Measurements from ENCODE around the gene TNPO3. TPM values are rescaled to one million over a fixed set of nuclear protein-coding genes. Genes with fewer than 3 reads are reported as not detected.
"Not testable (repeated sequence)": the region's sequence is repeated elsewhere in the genome, so short reads cannot be mapped to it uniquely, and the experiment has no call there.

TNPO3 gene
- total RNA-seq, 6 donors from 2014 or later = 21.6 to 37.7 (median 33.0) TPM

DNA sequence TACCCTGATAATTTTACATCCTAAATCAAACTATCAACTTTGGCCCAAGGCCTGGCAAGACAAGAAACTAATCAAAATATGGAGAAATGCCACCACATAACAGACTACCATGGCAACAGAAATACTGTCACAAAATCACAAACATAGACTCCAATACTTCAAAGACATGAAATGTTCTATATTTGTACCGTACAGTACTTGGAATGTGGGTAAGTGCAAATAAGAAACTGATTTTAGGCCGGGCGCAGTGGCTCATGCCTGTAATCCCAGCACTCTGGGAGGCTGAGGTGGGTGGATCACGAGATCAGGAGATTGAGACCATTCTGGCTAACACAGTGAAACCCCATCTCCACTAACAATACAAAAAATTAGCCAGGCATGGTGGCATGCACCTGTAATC is 9.2 kb downstream of the TNPO3 start:
- TF ChIP-seq, protein P1, sequence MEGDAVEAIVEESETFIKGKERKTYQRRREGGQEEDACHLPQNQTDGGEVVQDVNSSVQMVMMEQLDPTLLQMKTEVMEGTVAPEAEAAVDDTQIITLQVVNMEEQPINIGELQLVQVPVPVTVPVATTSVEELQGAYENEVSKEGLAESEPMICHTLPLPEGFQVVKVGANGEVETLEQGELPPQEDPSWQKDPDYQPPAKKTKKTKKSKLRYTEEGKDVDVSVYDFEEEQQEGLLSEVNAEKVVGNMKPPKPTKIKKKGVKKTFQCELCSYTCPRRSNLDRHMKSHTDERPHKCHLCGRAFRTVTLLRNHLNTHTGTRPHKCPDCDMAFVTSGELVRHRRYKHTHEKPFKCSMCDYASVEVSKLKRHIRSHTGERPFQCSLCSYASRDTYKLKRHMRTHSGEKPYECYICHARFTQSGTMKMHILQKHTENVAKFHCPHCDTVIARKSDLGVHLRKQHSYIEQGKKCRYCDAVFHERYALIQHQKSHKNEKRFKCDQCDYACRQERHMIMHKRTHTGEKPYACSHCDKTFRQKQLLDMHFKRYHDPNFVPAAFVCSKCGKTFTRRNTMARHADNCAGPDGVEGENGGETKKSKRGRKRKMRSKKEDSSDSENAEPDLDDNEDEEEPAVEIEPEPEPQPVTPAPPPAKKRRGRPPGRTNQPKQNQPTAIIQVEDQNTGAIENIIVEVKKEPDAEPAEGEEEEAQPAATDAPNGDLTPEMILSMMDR (IDR thresholded peaks at IDR 0.05) = no peak
- TF ChIP-seq EP300 (IDR thresholded peaks at IDR 0.05) = no peak
- no peak for TF ChIP-seq POLR2A (IDR thresholded peaks at IDR 0.05)
- TF ChIP-seq POLR2AphosphoS5 (IDR thresholded peaks at IDR 0.05) = no peak
- no peak overlapping the region for H3K27ac ChIP-seq
- H3K4me3 ChIP-seq = no peak overlapping the region
- no peaks in the 10 kb centered on the region for H3K9me3 ChIP-seq
- peaks cover 25 to 51% (median 36%) of the 10 kb centered on the region in 4 donors for H3K4me1 ChIP-seq
- H3K27me3 ChIP-seq = no peaks in the 10 kb centered on the region
- peak; percentile 26 to 85 for ATAC-seq (ENCODE audit: low FRiP score in 2 of 2)
- no peak for DNase-seq
- H3K36me3 ChIP-seq = peaks cover 0 to 3% (median 0%) of the 10 kb centered on the region in 4 donors
- WGBS, 2 donors = 77 to 80% methylated on average over 4 of the region's 4 CpGs

DNA sequence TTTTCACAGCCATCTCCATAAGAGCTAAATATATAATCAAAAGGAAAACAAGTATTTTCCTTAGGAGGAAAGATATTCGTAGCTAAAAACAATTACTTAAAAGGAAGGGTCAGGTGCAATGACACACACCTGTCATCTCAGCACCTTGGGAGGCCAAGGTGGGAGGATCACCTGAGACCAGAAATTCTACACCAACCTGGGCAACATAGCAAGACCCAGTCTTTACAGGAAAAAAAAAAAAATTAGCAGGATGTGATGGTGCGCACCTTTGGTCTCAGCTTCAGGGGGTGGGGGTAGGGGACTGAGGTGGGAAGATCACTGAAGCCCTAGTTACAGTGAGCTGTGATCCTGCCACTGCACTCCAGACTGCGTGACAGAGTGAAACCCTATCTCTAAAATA is 11.9 kb downstream of the TNPO3 start:
- Histone ChIP-seq H3K27ac (no peak overlapping the region), H3K4me1 (peaks cover 25 to 38% (median 29%) of the 10 kb centered on the region in 4 donors), H3K36me3 (peaks cover 6 to 15% (median 8%) of the 10 kb centered on the region in 4 donors), H3K9me3 (no peaks in the 10 kb centered on the region), H3K27me3 (no peaks in the 10 kb centered on the region), H3K4me3 (no peak overlapping the region)
- WGBS, 2 donors = 83 to 89% methylated on average over 3 of the region's 3 CpGs
- ATAC-seq (ENCODE audit: low FRiP score in 2 of 2) (no peak), DNase-seq (no peak)
- TF ChIP-seq POLR2AphosphoS5 (IDR thresholded peaks at IDR 0.05) (no peak), EP300 (IDR thresholded peaks at IDR 0.05) (no peak), POLR2A (IDR thresholded peaks at IDR 0.05) (no peak)
- TF ChIP-seq, protein P1 (IDR thresholded peaks at IDR 0.05) = no peak

GRCh38 chr7:129041142-129042085 is 13.5 kb downstream of the TNPO3 start:
- WGBS, 2 donors = 86 to 88% methylated on average over 3 of the region's 3 CpGs
- DNase-seq = no peak
- no peak overlapping the region for H3K4me3 ChIP-seq
- H3K36me3 ChIP-seq = peaks cover 6 to 16% (median 12%) of the 10 kb centered on the region in 4 donors
- ATAC-seq (ENCODE audit: low FRiP score in 2 of 2) = no peak
- peaks cover 20 to 37% (median 24%) of the 10 kb centered on the region in 4 donors for H3K4me1 ChIP-seq
- no peak overlapping the region for H3K27ac ChIP-seq
- TF ChIP-seq, protein P1 (IDR thresholded peaks at IDR 0.05) = no peak
- TF ChIP-seq EP300 (IDR thresholded peaks at IDR 0.05) = no peak
- TF ChIP-seq POLR2AphosphoS5 (IDR thresholded peaks at IDR 0.05) = no peak
- TF ChIP-seq POLR2A (IDR thresholded peaks at IDR 0.05) = no peak
- H3K9me3 ChIP-seq = no peaks in the 10 kb centered on the region
- no peaks in the 10 kb centered on the region for H3K27me3 ChIP-seq

GRCh38 chr7:129038468-129038867 is 16.4 kb downstream of the TNPO3 start:
- not testable (repeated sequence) for H3K27me3 ChIP-seq; DNase-seq; H3K27ac ChIP-seq; H3K9me3 ChIP-seq; ATAC-seq (ENCODE audit: low FRiP score in 2 of 2); H3K4me3 ChIP-seq
- Histone ChIP-seq H3K36me3 (peaks cover 6 to 28% (median 18%) of the 10 kb centered on the region in 4 donors), H3K4me1 (peaks cover 8 to 15% (median 11%) of the 10 kb centered on the region in 4 donors)
- 96 to 100% methylated on average over 2 of the region's 2 CpGs for WGBS, 2 donors

GRCh38 chr7:129037585-129037984 is 17.3 kb downstream of the TNPO3 start:
- H3K36me3 ChIP-seq = peaks cover 6 to 28% (median 18%) of the 10 kb centered on the region in 4 donors
- no peak overlapping the region for H3K4me3 ChIP-seq
- 88 to 96% methylated on average over 4 of the region's 4 CpGs for WGBS, 2 donors
- H3K9me3 ChIP-seq = no peaks in the 10 kb centered on the region
- TF ChIP-seq EP300 (IDR thresholded peaks at IDR 0.05) = no peak
- no peak for TF ChIP-seq POLR2AphosphoS5 (IDR thresholded peaks at IDR 0.05)
- TF ChIP-seq, protein P1 (IDR thresholded peaks at IDR 0.05) = no peak
- TF ChIP-seq POLR2A (IDR thresholded peaks at IDR 0.05) = no peak
- H3K27ac ChIP-seq = no peak overlapping the region
- peaks cover 8 to 13% (median 10%) of the 10 kb centered on the region in 4 donors for H3K4me1 ChIP-seq
- H3K27me3 ChIP-seq = no peaks in the 10 kb centered on the region
- no peak for DNase-seq
- ATAC-seq (ENCODE audit: low FRiP score in 2 of 2) = no peak

Data from upper lobe of left lung (tissue), 6 donors.